Osteoblast (primary cell): ENCODE results near the gene CBFA2T3. TPM values are rescaled to one million over a fixed set of nuclear protein-coding genes. Genes with fewer than 3 reads are reported as not detected.

Source experiments
- DNase-seq: peaks from one replicate; pipeline ENCODE4 v3.0.0; 2011; ENCODE audit warnings: low spot score, mixed read lengths; ENCODE audit not compliant: insufficient read length; ENCODE audit errors: missing footprints
- H2AFZ ChIP-seq: 2 replicates; pipeline ENCODE4 v1.6.0; 2011; ENCODE audit warnings: mild to moderate bottlenecking, low read length
- H3K27ac ChIP-seq: 2 replicates; pipeline ENCODE4 v1.5.1; 2011; ENCODE audit warnings: mild to moderate bottlenecking, low read depth, low read length, moderate library complexity
- H3K27me3 ChIP-seq: 2 replicates; pipeline ENCODE4 v1.6.0; 2012; ENCODE audit warnings: mild to moderate bottlenecking, control low read depth, inconsistent platforms, low read length, moderate library complexity; ENCODE audit not compliant: insufficient read depth
- H3K36me3 ChIP-seq: 2 replicates; pipeline ENCODE4 v1.5.1; 2011; ENCODE audit warnings: mild to moderate bottlenecking, low read length, control low read depth, moderate library complexity; ENCODE audit not compliant: insufficient read depth
- H3K4me1 ChIP-seq: 2 replicates; pipeline ENCODE4 v1.5.1; 2011; ENCODE audit warnings: mild to moderate bottlenecking, low read length, control low read depth, moderate library complexity; ENCODE audit not compliant: insufficient read depth
- H3K4me2 ChIP-seq: 2 replicates; pipeline ENCODE4 v1.6.0; 2011; ENCODE audit warnings: mild to moderate bottlenecking, low read length; ENCODE audit not compliant: insufficient read depth
- H3K4me3 ChIP-seq: fragments of 200-600 bp; sonication (generic); 3 replicates; pipeline ENCODE4 v1.5.1; 2012; ENCODE audit warnings: mild to moderate bottlenecking, low read length, inconsistent platforms; ENCODE audit not compliant: insufficient read depth
- H3K79me2 ChIP-seq: 2 replicates; pipeline ENCODE4 v1.6.0; 2012; ENCODE audit warnings: mild to moderate bottlenecking, low read length, control low read depth, inconsistent platforms; ENCODE audit not compliant: insufficient read depth
- H3K9me3 ChIP-seq: 2 replicates; pipeline ENCODE4 v1.5.1; 2011; ENCODE audit warnings: low read depth, low read length, control low read depth
- H4K20me1 ChIP-seq: 2 replicates; pipeline ENCODE4 v1.6.0; 2012; ENCODE audit warnings: mild to moderate bottlenecking, low read length, control low read depth; ENCODE audit not compliant: insufficient read depth
- CTCF ChIP-seq: IDR thresholded peaks from 2 replicates; pipeline ENCODE4 v1.5.1; 2011; ENCODE audit warnings: mild to moderate bottlenecking, low read depth, low read length, moderate library complexity; ENCODE audit errors: extremely low read depth
- total RNA-seq: library from RNA; depleted of rRNA; stranded (reverse); fragments of >200 nt; gene quantifications from 2 replicates; pipeline ENCODE4 v1.2.3, GENCODE V29; 2012

The CBFA2T3 gene
- total RNA-seq, 1 donor: not detected

DNA sequence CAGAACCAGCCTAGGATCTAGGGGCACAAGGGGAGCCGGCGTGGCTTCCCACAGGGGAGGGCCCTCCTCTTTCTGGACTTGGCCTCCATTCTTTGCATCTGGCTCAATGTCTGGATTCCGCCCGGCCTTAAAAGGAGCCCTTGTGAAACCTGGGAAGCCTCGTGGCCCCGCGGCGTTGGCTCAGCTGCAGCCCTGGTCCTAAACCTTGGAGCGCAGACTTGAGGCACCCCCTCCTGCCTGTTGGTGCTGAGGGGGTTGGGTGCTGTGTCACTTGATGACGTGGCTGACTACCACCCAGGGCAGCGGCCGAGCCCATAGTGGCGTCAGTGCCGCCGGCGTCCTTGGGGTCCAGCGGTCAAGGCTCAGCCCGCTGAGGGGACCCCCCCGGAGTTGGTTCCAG lies 115.6 kb downstream of the CBFA2T3 start:
- Histone ChIP-seq H2AFZ (no peak overlapping the region), H3K27me3 (no peaks in the 10 kb centered on the region), H3K4me3 (no peak overlapping the region), H3K27ac (no peak overlapping the region), H3K9me3 (no peaks in the 10 kb centered on the region), H3K79me2 (peaks cover 17% of the 10 kb centered on the region), H3K4me1 (peaks cover 9% of the 10 kb centered on the region), H4K20me1 (peaks cover 8% of the 10 kb centered on the region), H3K4me2 (no peak overlapping the region), H3K36me3 (peaks cover 22% of the 10 kb centered on the region)
- DNase-seq: no peak
- no peak for TF ChIP-seq CTCF

- no peak overlapping the region for H2AFZ ChIP-seq
- no peaks in the 10 kb centered on the region for H3K27me3 ChIP-seq
- H3K36me3 ChIP-seq: peaks cover 23% of the 10 kb centered on the region
- DNase-seq: no peak
- H3K4me2 ChIP-seq: no peak overlapping the region
- no peaks in the 10 kb centered on the region for H3K9me3 ChIP-seq
- peaks cover 13% of the 10 kb centered on the region for H4K20me1 ChIP-seq
- H3K4me1 ChIP-seq: peaks cover 15% of the 10 kb centered on the region
- TF ChIP-seq CTCF: no peak
- no peak overlapping the region for H3K4me3 ChIP-seq
- H3K79me2 ChIP-seq: peaks cover 25% of the 10 kb centered on the region
- no peak overlapping the region for H3K27ac ChIP-seq
These were observed 117.5 kb downstream of the CBFA2T3 start for GRCh38 chr16:88859381-88860091.

DNA sequence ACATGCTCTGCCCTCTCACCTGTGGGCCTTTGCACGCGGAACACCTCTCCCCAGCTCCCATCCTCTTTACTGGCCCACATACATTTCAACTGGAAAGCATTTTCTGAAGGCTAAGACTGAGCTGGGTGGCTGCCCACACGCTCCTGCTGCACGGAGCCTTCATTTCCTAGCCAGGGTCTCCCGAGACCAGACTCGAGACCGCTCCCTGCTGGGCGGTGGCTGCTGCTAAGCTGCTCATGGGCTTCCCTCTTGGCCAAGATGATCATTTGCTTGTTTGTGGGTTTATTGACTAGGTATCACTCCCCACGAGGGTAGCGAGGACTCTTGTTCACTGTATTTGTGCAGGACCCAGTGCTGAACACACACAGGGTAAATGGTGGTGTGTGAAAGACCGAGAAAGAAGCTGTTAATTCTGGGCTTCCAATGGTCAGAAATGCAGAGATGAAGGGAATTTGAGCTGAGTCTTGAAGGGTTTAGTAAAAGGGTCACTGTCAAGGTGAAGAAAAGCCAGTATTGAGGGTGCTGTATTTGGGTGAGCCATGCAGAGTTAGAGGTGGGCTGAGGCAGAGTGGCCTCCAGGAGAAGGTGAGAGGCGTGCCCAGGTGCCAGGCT lies 119.2 kb downstream of the CBFA2T3 start:
- Histone ChIP-seq H2AFZ (peak overlapping the region; percentile 97), H3K4me2 (peak overlapping the region; percentile 98), H3K27me3 (no peaks in the 10 kb centered on the region), H3K4me3 (peak overlapping the region; percentile 95), H4K20me1 (peaks cover 13% of the 10 kb centered on the region), H3K36me3 (peaks cover 24% of the 10 kb centered on the region), H3K79me2 (peaks cover 25% of the 10 kb centered on the region), H3K9me3 (no peaks in the 10 kb centered on the region), H3K27ac (peak overlapping the region; percentile 68), H3K4me1 (peaks cover 15% of the 10 kb centered on the region)
- TF ChIP-seq CTCF: peak; percentile 79
- peak; percentile 99 for DNase-seq

DNA sequence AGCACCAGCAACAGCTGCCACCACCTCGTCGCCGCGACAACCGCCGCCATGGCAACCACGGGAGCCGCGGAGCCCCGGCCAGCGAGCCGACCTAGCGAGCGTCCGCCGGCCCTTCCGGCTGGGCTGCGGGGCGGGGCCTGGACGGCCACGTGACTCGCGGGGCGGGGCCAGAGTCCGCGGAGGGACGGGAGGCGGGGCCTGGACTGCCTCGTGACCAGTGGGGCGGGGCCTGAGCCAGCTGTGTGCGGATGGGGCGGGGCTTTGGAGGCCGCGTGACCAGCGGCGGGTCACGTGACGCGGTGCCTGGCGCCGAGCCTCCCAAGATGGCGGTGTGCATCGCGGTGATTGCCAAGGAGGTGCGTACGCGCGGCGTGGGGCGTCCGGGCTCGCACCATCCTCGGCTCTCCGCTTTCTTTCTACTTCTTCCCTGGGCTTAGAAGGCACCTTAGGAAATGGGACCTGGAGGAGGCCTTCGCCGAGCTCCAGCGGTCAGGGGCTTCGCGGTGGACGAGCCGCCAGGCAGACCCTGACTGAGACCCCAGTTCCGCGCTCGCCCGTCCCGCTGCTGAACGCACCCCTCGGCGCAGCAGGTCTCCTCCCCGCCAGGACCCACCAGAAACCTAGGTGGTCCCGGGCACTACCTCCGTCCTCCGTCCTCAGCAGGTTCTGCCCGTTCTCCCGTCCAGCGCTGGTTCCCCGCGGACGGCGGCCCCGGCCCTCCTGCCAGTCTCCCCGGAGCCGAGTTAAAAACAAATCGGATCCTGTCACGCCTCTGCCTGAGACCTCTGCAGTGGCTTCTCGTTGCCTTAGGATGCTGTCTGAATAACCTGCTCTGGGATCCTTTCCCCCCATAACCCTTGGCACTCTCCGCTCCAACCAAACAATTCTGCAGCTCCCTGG lies 119.9 kb downstream of the CBFA2T3 start, which contains the start of the genes GALNS and TRAPPC2L:
TSS of gene GALNS (minus strand) at position 120 of the 900 bp plus-strand sequence. CDS start at position 50, 70 bp downstream.
TSS of gene TRAPPC2L (plus strand) at position 300 of the 900 bp plus-strand sequence. CDS start at position 324, 24 bp downstream.
- H3K4me2 ChIP-seq: peak within 1 kb of the TSS; percentile 98
- peaks cover 13% of the 10 kb centered on the region for H4K20me1 ChIP-seq
- H3K4me1 ChIP-seq: peaks cover 15% of the 10 kb centered on the region
- peak within 1 kb of the TSS; percentile 68 for H3K27ac ChIP-seq
- H3K27me3 ChIP-seq: no peaks in the 10 kb centered on the region
- TF ChIP-seq CTCF: no peak
- peaks cover 24% of the 10 kb centered on the region for H3K36me3 ChIP-seq
- H3K79me2 ChIP-seq: peaks cover 25% of the 10 kb centered on the region
- H3K4me3 ChIP-seq: peak within 1 kb of the TSS; percentile 95
- peak within 1 kb of the TSS; percentile 97 for H2AFZ ChIP-seq
- peak; percentile 100 for DNase-seq
- H3K9me3 ChIP-seq: no peaks in the 10 kb centered on the region
